IMR-90 (cell line): Measurements from ENCODE around the gene NME7.

Experiments used
- CTCF ChIP-seq: conservative IDR thresholded peaks from 2 replicates; pipeline ENCODE4 v1.5.1; 2012; ENCODE audit warnings: mild to moderate bottlenecking, low read depth, low read length, improper control_type of control experiment
- MAZ ChIP-seq: IDR thresholded peaks from 2 replicates; pipeline ENCODE4 v1.6.1; 2012; ENCODE audit warnings: low read depth, mild to moderate bottlenecking, low read length, improper control_type of control experiment, moderate library complexity, borderline replicate concordance
- POLR2A ChIP-seq: IDR thresholded peaks from 2 replicates; pipeline ENCODE4 v1.6.1; 2012; ENCODE audit warnings: mild to moderate bottlenecking, low read depth, low read length
- RAD21 ChIP-seq: IDR thresholded peaks from 2 replicates; pipeline ENCODE4 v1.6.1; 2012; ENCODE audit warnings: low read length, improper control_type of control experiment
- TF ChIP-seq, protein P1 (sequence below): fragments of 150-350 bp; IDR thresholded peaks from 2 replicates; pipeline ENCODE4 v1.6.1; 2016; ENCODE audit warnings: low read depth, mild to moderate bottlenecking, low read length, moderate library complexity, borderline replicate concordance

DNA sequence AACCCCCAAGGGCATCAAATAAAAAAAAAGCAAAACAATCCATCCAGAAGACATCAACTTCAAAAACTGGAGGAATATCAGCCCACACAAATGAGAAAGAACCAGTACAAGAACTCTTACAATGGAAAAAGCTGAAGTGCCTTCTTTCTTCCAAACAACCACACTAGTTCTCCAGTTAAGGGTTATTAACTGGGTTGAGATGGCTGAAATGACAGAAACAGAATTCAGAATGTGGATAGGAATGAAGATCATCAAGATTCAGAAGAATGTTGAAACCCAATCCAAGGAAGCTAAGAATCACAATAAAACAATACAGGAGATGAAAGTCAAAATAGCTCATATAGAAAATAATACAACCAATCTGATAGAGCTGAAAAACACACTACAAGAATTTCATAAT lies 104.5 kb downstream of the NME7 start:
- TF ChIP-seq POLR2A: no peak
- no peak for TF ChIP-seq MAZ
- TF ChIP-seq CTCF: no peak
- TF ChIP-seq RAD21: no peak
- TF ChIP-seq, protein P1, sequence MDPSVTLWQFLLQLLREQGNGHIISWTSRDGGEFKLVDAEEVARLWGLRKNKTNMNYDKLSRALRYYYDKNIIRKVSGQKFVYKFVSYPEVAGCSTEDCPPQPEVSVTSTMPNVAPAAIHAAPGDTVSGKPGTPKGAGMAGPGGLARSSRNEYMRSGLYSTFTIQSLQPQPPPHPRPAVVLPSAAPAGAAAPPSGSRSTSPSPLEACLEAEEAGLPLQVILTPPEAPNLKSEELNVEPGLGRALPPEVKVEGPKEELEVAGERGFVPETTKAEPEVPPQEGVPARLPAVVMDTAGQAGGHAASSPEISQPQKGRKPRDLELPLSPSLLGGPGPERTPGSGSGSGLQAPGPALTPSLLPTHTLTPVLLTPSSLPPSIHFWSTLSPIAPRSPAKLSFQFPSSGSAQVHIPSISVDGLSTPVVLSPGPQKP: no peak
